BE2C (cell line): ENCODE results near the gene CLDN24.

Experiments used
- DNase-seq: peaks from one replicate; pipeline ENCODE4 v3.0.0-alpha.2; 2020
- H3K27me3 ChIP-seq: fragments of 250-450 bp; sonication (Bioruptor Pico); 2 replicates; pipeline ENCODE4 v1.5.1; 2020; ENCODE audit warnings: mild to moderate bottlenecking
- H3K36me3 ChIP-seq: fragments of 250-450 bp; sonication (Bioruptor Pico); 2 replicates; pipeline ENCODE4 v1.5.1; 2020; ENCODE audit warnings: mild to moderate bottlenecking
- H3K4me1 ChIP-seq: fragments of 250-450 bp; sonication (Bioruptor Pico); 2 replicates; pipeline ENCODE4 v1.5.1; 2020
- H3K4me3 ChIP-seq: 2 replicates; pipeline ENCODE4 v1.5.1; 2011; ENCODE audit warnings: low read depth, low read length
- H3K9me3 ChIP-seq: fragments of 250-450 bp; sonication (Bioruptor Pico); 2 replicates; pipeline ENCODE4 v1.5.1; 2020
- TF ChIP-seq, protein P1 (sequence below): IDR thresholded peaks from 2 replicates; pipeline ENCODE4 v1.5.1; 2012; ENCODE audit warnings: mild to moderate bottlenecking, low read depth, low read length

The CLDN24 gene

DNA sequence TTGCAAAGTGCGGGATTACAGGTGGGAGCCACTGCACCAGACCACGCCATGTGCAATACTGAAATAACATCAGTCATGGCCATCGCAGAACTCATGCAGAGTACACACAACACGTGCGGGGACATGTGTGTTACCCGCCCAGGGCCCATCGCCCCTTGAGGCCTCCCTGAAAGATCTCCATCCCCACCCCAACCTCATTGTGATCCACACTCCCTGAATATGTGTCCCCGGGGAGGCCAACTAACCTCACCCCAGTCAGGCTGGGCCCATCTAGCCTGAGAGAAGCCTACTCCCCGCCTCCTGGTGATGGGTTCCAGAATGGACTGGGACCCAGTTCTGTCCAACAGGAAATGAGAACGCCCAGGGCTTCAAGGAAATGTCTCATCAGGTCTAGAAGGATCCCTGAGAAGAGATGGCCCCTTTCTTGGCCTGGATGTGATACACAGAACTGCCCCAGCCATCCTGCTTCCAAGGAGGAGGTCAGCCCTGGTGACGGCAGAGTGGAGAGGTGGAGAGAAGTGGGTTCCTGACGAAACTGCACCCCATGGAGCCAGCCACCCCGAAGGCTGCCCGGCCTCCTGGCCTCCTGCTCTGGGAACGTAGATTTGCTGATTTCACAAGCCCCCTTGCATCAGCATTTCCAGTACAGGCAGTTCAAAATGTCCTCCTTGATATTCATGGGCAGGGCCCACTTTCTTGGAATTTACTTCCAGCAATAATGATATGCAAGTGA is 22.5 kb upstream of the CLDN24 start:
- Histone ChIP-seq H3K27me3 (no peaks in the 10 kb centered on the region), H3K4me1 (no peaks in the 10 kb centered on the region), H3K36me3 (no peaks in the 10 kb centered on the region), H3K9me3 (no peaks in the 10 kb centered on the region), H3K4me3 (no peak overlapping the region)
- TF ChIP-seq, protein P1, sequence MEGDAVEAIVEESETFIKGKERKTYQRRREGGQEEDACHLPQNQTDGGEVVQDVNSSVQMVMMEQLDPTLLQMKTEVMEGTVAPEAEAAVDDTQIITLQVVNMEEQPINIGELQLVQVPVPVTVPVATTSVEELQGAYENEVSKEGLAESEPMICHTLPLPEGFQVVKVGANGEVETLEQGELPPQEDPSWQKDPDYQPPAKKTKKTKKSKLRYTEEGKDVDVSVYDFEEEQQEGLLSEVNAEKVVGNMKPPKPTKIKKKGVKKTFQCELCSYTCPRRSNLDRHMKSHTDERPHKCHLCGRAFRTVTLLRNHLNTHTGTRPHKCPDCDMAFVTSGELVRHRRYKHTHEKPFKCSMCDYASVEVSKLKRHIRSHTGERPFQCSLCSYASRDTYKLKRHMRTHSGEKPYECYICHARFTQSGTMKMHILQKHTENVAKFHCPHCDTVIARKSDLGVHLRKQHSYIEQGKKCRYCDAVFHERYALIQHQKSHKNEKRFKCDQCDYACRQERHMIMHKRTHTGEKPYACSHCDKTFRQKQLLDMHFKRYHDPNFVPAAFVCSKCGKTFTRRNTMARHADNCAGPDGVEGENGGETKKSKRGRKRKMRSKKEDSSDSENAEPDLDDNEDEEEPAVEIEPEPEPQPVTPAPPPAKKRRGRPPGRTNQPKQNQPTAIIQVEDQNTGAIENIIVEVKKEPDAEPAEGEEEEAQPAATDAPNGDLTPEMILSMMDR: no peak
- no peak for DNase-seq

DNA sequence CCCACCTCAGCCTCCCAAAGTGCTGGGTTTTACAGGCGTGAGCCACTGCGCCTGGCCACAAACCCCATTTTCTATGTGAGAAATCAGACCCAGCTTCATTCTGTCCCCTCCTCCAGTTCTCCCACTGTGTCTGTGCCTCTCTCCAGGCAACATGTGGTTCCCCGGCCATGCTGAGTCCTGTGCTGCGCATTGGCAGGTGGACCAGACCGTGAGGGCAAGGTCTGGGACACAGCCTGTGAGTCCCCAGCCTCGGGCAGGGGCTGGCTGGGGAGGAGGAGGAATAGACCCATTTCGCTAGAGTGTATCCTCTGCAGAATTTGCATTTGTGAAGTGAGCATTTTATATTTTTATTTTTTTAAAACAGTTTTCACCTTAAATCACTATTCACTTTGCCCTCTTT is 21.5 kb upstream of the CLDN24 start:
- Histone ChIP-seq H3K27me3 (no peaks in the 10 kb centered on the region), H3K4me3 (no peak overlapping the region), H3K36me3 (no peaks in the 10 kb centered on the region), H3K9me3 (no peaks in the 10 kb centered on the region), H3K4me1 (no peaks in the 10 kb centered on the region)
- DNase-seq: no peak
- TF ChIP-seq, protein P1: no peak

DNA sequence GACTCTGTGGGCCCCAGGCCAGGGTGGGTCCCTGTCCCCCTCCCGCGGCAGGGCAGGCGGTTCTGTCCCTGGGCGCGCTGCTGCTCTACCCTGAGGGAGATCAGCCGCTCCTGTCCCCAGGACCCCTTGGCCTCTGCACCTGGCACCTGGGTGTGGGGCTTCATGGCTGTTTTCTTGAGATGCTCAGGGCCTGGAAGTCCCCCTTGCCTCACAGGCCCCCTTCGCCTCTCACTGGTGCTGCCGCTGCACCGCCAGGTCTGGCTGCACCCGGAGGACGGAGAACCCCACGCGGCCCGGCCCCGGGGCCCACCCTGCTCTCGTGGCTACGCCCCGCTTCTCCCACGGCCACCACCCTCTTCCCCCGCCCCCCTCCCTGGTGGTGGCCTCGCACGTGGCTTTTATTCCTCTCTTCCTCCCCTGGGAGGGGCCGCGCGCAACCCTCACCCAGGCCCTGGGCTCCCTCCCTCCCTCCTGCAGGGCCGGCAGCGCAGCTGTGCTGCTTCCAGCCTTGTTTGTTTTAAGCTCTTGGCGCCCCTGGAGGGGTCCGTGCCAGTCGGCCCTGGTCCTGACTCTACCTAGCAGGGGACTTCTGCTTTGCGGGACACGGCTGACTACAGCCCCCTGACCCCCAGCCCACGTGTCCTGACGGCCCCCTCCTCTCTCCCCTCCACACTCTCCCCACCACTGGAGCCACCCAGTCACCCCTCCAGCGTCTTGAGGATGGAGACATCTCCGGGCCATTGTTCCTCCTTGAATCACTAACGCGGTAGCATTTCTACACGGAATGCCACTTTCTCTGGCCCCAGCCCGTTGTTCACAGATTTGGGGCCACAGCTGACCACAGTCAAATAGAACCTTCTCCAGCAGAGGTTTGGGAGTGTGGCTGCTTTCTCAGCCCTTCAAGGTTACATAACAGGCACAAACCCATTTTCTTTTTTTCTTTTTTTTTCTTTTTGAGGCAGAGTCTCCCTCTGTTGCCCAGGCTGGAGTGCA is 20.6 kb upstream of the CLDN24 start:
- TF ChIP-seq, protein P1: no peak
- no peaks in the 10 kb centered on the region for H3K36me3 ChIP-seq
- H3K4me3 ChIP-seq: no peak overlapping the region
- H3K9me3 ChIP-seq: no peaks in the 10 kb centered on the region
- H3K27me3 ChIP-seq: no peaks in the 10 kb centered on the region
- DNase-seq: no peak
- H3K4me1 ChIP-seq: no peaks in the 10 kb centered on the region

DNA sequence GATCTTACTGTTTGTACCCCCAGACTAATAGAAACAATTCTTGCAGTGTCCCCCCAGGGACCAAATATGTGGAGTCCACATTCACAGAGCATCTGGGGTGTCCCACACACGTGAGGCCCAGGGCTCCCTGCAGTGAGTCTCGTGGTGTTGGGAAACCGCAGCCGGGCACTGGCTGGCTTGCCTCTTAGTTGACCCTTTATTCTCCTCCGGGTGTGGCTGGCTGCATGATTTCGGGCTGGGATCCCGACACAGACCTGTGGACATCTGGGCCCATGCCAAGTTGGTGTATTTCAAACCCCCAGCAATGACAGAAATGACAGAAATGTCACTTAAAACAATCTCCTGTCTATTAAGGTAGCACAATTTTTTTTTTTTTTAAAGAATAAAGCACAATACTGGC is 15.6 kb upstream of the CLDN24 start:
- H3K36me3 ChIP-seq: no peaks in the 10 kb centered on the region
- TF ChIP-seq, protein P1: no peak
- DNase-seq: no peak

DNA sequence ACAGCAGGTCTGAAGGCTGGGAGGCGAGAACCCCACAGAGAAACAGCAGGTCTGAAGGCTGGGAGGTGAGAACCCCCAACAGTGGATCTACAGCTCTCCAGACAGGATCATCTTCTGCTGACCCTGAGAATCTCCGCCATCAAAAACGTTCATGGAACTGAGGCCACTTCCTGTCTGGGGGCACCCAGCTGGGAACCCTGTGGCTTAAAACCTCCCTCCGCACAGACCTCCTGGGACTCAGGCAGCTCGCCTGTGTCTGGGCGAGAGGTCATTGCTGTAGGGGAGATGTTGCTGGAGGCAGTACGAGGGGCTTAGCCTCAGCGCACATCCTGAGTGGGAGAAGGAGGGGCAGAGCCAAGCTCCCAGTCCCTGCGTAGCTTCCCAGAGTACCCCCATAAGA is 15.1 kb upstream of the CLDN24 start:
- no peaks in the 10 kb centered on the region for H3K36me3 ChIP-seq
- no peaks in the 10 kb centered on the region for H3K27me3 ChIP-seq
- no peaks in the 10 kb centered on the region for H3K9me3 ChIP-seq
- peaks cover 3% of the 10 kb centered on the region; the same call in 1 of the 2 replicates for H3K4me1 ChIP-seq
- TF ChIP-seq, protein P1: no peak
- DNase-seq: no peak
- H3K4me3 ChIP-seq: no peak overlapping the region

More for the DNA sequence above, 15.6 kb upstream of the CLDN24 start:
- no peaks in the 10 kb centered on the region for H3K27me3 ChIP-seq
- no peak overlapping the region for H3K4me3 ChIP-seq
- H3K9me3 ChIP-seq: no peaks in the 10 kb centered on the region
- H3K4me1 ChIP-seq: peaks cover 3% of the 10 kb centered on the region; the same call in 1 of the 2 replicates
